GM19438 (cell line): ENCODE data around the gene CACNA2D2.

ENCODE experiments used
- ATAC-seq: cut with Tn5 transposase; IDR thresholded peaks from one replicate; pipeline ENCODE4 v1.9.1; 2021; ENCODE audit warnings: low read depth; ENCODE audit not compliant: unreplicated experiment

Gene CACNA2D2

GRCh38 chr3:50319894-50320625, 183.4 kb downstream of the CACNA2D2 start:
- no peak for ATAC-seq

DNA sequence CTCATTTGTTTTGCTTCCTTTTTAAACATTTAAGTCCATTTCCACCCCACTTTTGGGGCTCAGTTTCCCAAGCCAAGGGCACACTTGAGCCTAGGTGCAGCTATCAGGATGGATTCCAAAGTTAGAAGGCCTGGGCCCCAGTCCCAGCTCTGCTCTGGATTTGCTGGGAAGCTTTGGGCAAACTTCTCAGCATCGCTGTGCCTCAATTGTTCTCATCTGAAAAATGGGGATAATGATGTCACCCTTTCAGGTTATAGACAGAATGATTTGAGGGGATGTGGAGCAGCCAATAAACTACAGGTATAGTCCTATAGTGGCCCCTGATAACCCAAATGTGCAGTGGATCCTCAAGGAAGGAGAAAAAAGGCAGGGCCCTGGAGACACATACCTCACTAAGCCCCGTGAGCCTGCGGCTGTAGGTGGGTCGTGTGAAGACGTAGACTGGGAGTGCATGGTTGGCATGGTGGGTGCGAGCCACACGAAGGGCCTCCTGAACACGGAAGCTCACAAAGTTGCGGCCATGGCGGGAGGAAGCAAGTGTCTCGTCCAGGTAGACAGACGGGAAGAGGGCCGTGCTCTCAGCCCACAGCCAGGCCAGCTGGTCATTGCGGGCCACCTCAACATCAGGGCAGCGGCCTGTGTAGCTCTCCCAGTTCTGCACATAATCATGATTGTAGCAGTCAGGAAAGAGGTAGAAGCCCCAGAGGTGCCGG, 184.1 kb downstream of the CACNA2D2 start:
- no peak for ATAC-seq

DNA sequence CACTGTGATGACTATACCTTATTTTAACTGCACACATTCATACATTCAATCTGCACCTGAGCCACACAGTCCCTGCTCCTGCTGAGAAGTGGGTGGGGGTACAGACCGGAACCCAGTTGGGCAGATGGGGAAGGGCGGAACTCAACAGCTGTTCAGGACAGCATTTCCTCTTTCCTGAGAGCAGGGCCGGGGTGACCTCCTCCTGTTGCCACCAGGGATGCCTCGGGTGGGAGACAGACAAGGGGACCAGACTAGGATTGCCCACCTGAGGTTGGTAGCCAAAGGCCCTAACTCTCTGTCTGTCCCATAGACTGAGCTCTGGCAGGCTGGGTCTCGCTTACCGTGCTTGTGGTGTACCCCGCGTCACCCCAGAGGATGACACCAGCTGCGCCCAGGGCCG, 184.8 kb downstream of the CACNA2D2 start:
- no peak for ATAC-seq

- no peak for ATAC-seq
These were observed 185.3 kb downstream of the CACNA2D2 start for GRCh38 chr3:50318163-50318562.

GRCh38 chr3:50317300-50317699, 186.1 kb downstream of the CACNA2D2 start:
- ATAC-seq, result no peak

DNA sequence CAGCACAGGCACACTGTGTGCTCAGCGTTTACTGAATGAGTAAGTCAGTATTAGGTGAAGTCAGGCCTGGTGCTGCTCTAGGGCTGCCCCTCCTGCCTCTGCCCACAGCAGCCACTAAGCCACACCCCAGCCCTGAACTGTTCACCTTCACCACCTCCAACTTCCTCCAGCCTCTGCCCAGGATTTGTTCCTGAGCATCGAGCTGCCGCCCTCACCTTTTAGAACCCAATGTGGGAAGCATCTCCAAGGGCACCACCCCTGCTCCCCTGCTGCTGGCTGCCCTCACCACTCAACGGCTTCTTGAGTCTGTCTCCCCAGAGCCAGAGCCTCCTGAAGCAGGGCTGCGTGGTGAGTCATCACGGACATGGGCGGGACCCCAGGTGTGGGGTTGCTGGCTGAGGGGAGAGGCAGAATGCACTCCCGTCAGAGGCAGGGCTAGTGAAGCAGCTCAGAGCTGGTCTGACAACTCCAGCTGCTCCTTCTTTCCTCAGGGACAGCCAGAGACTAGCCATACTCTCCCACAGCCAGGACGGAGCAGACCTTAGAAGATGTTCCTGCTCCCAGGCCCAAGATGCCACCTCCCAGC, 186.7 kb downstream of the CACNA2D2 start:
- no peak for ATAC-seq

DNA sequence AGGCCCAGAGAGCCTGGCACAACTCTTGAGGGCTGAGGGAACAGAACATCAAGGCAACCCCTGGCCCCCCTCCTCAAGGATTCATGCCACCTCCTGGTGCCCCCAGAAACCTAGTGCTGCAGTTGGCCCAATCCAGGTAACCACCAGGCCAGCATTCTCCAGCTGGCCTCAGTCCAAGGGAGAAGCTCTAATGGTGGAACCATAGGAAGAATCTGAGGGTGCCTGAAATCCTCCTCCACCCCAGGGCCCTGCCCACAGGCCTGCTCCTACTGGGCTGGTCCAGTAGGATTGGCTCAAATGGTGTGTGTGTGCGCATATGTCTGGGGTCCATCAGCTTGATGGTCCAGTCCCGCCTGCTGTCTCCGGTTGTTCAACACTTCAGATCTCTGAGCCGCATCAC, 188.6 kb downstream of the CACNA2D2 start:
- ATAC-seq, result no peak

- ATAC-seq, result no peak
These were observed 189.1 kb downstream of the CACNA2D2 start for GRCh38 chr3:50314342-50314741.
